Measurements from ENCODE around the gene PTPRD.
A peak's percentile ranks its signal among the peaks of the same experiment; 100 is the strongest.

The PTPRD gene

GRCh38 chr9:9847750-9848149 is 765.1 kb downstream of the PTPRD start:
- DNase-seq: no peak

GRCh38 chr9:9846557-9846956 is 766.2 kb downstream of the PTPRD start:
- DNase-seq: no peak

- no peak for DNase-seq
Measured at GRCh38 chr9:9820436-9820835, 792.4 kb downstream of the PTPRD start.

- no peak for DNase-seq
Measured at GRCh38 chr9:9819886-9820285, 792.9 kb downstream of the PTPRD start.

GRCh38 chr9:9817176-9817575 is 795.6 kb downstream of the PTPRD start:
- DNase-seq: no peak

GRCh38 chr9:9804109-9804508 is 808.7 kb downstream of the PTPRD start:
- DNase-seq: no peak

GRCh38 chr9:9799287-9799686 is 813.5 kb downstream of the PTPRD start:
- no peak for DNase-seq

GRCh38 chr9:9792144-9792857 is 820.5 kb downstream of the PTPRD start:
- DNase-seq: no peak

- no peak for DNase-seq
Measured at GRCh38 chr9:9791611-9792010, 821.2 kb downstream of the PTPRD start.

GRCh38 chr9:9790216-9790872 is 822.5 kb downstream of the PTPRD start:
- peak; percentile 28 for DNase-seq

- DNase-seq: no peak
Measured at GRCh38 chr9:9783711-9784110, 829.1 kb downstream of the PTPRD start.

- DNase-seq: no peak
Measured at GRCh38 chr9:9783211-9783610, 829.6 kb downstream of the PTPRD start.

- DNase-seq: no peak
Measured at GRCh38 chr9:9778293-9778692, 834.5 kb downstream of the PTPRD start.

GRCh38 chr9:9774471-9774870 is 838.3 kb downstream of the PTPRD start:
- DNase-seq: no peak

- no peak for DNase-seq
Measured at GRCh38 chr9:9771314-9771713, 841.5 kb downstream of the PTPRD start.

- DNase-seq: peak; percentile 43
Measured at GRCh38 chr9:9764821-9765220, 848.0 kb downstream of the PTPRD start.

GRCh38 chr9:9754186-9754585 is 858.6 kb downstream of the PTPRD start:
- no peak for DNase-seq

- DNase-seq: no peak
Measured at GRCh38 chr9:9753266-9753665, 859.5 kb downstream of the PTPRD start.

- no peak for DNase-seq
Measured at GRCh38 chr9:9752722-9753121, 860.1 kb downstream of the PTPRD start.

GRCh38 chr9:9751996-9752395 is 860.8 kb downstream of the PTPRD start:
- DNase-seq: no peak

- no peak for DNase-seq
Measured at GRCh38 chr9:9750719-9751118, 862.1 kb downstream of the PTPRD start.

- DNase-seq: no peak
Measured at GRCh38 chr9:9749591-9749990, 863.2 kb downstream of the PTPRD start.

GRCh38 chr9:9747787-9748186 is 865.0 kb downstream of the PTPRD start:
- no peak for DNase-seq

- DNase-seq: no peak
Measured at GRCh38 chr9:9746826-9747225, 866.0 kb downstream of the PTPRD start.

- DNase-seq: no peak
Measured at GRCh38 chr9:9743822-9744221, 869.0 kb downstream of the PTPRD start.

Data from NCI-H446 treated with DMSO at 0.1 percent for 48 hours (cell line).